Panc1 (cell line): Measurements from ENCODE around the gene FHOD1. TPM values are rescaled to one million over a fixed set of nuclear protein-coding genes. Genes with fewer than 3 reads are reported as not detected.

Experiments
- ATAC-seq: fragments of 200-7000 bp; cut with Tn5 transposase; 2 replicates; pipeline ENCODE4 v1.9.1; 2020; ENCODE audit warnings: mild to moderate bottlenecking, moderate library complexity
- BruUV-seq: library from RNA; stranded (reverse); fragments of 400-500 nt; replicated peaks from 2 replicates; lab custom pipeline; 2021; lab: Mats Ljungman, UMichigan
- CTCF ChIA-PET: fragments of 300-600 bp; sonication (Branson Sonifier 250); formaldehyde crosslinking; loops from one replicate; lab custom pipeline; 2022; ENCODE audit warnings: antibody characterized with exemption; lab: Charles Lee
- POLR2A ChIA-PET: fragments of 300-600 bp; sonication (Branson Sonifier 250); formaldehyde crosslinking; loops from one replicate; lab custom pipeline; 2022; ENCODE audit warnings: antibody characterized with exemption; lab: Charles Lee
- DNase-seq: peaks from one replicate; pipeline ENCODE4 v3.0.0-alpha.2; 2010; ENCODE audit warnings: low read depth, low spot score
- H3K27ac ChIP-seq: 2 replicates; pipeline ENCODE4 v1.5.1; 2011; ENCODE audit warnings: mild to moderate bottlenecking, low read length, inconsistent platforms
- H3K27me3 ChIP-seq: fragments of 200-500 bp; sonication (Bioruptor generic); 2 replicates; pipeline ENCODE4 v1.6.0; 2014; ENCODE audit warnings: low read length, inconsistent platforms; ENCODE audit not compliant: control insufficient read depth, insufficient read depth
- H3K36me3 ChIP-seq: fragments of 200-500 bp; sonication (Bioruptor generic); 2 replicates; pipeline ENCODE4 v1.5.1; 2014; ENCODE audit warnings: inconsistent platforms, mild to moderate bottlenecking, low read length, moderate library complexity; ENCODE audit not compliant: control insufficient read depth, insufficient read depth
- H3K4me1 ChIP-seq: 2 replicates; pipeline ENCODE4 v1.5.1; 2011; ENCODE audit warnings: inconsistent platforms, mild to moderate bottlenecking, low read length, moderate library complexity; ENCODE audit not compliant: control insufficient read depth, insufficient read depth
- H3K4me3 ChIP-seq, 2 experiments: 2 replicates each; pipeline ENCODE4 v1.5.1; 2011 to 2012; ENCODE audit warnings: low read depth in 2 of 2, low read length in 2 of 2, mild to moderate bottlenecking in 2 of 2, inconsistent platforms in 1 of 2, moderate library complexity in 1 of 2
- H3K9me3 ChIP-seq: fragments of 200-500 bp; sonication (Bioruptor generic); 2 replicates; pipeline ENCODE4 v1.5.1; 2014; ENCODE audit warnings: low read depth, mild to moderate bottlenecking, inconsistent platforms, low read length, moderate library complexity; ENCODE audit not compliant: control insufficient read depth, insufficient read depth
- POLR2AphosphoS5 ChIP-seq: IDR thresholded peaks from 2 replicates; pipeline ENCODE4 v1.6.1; 2012; ENCODE audit warnings: mild to moderate bottlenecking, low read depth, low read length, moderate library complexity
- SIN3A ChIP-seq: IDR thresholded peaks from 2 replicates; pipeline ENCODE4 v1.6.1; 2012; ENCODE audit warnings: low read depth, mild to moderate bottlenecking, low read length, moderate library complexity, borderline replicate concordance; ENCODE audit not compliant: insufficient read depth
- TCF7L2 ChIP-seq: IDR thresholded peaks from 2 replicates; pipeline ENCODE4 v1.6.1; 2011; ENCODE audit warnings: mild to moderate bottlenecking, low read depth, low read length, inconsistent platforms
- in situ Hi-C: cut with HindIII; loops from 2 replicates; pipeline ENCODE4 v1.10.0; 2016; ENCODE audit warnings: low sequenced_read_pairs, low pct_unique_long_range_greater_than_20kb
- intact Hi-C: fragments of 100-400 bp; cut with micrococcal nuclease; formaldehyde crosslinking; loops from one replicate; pipeline ENCODE4 v1.10.0; 2022; ENCODE audit not compliant: unreplicated experiment
- total RNA-seq: library from RNA; stranded (reverse); gene quantifications from one replicate; pipeline ENCODE4 v1.2.1, GENCODE V29; 2021; ENCODE audit not compliant: unreplicated experiment
- TF ChIP-seq, protein P1 (sequence below), 2 experiments: IDR thresholded peaks; 2 replicates each; pipeline ENCODE4 v1.6.1; 2011 to 2012; ENCODE audit warnings: low read depth in 2 of 2, control low read depth in 1 of 2, low read length in 1 of 2, mild to moderate bottlenecking in 1 of 2, moderate library complexity in 1 of 2; ENCODE audit not compliant: insufficient read depth in 1 of 2
- TF ChIP-seq, protein P2 (sequence below): fragments of 450-650 bp; IDR thresholded peaks from 2 replicates; pipeline ENCODE4 v1.5.1; 2017; ENCODE audit warnings: mild to moderate bottlenecking

The FHOD1 gene
- total RNA-seq, 1 experiment from 2014 or later: 9.3 TPM

DNA sequence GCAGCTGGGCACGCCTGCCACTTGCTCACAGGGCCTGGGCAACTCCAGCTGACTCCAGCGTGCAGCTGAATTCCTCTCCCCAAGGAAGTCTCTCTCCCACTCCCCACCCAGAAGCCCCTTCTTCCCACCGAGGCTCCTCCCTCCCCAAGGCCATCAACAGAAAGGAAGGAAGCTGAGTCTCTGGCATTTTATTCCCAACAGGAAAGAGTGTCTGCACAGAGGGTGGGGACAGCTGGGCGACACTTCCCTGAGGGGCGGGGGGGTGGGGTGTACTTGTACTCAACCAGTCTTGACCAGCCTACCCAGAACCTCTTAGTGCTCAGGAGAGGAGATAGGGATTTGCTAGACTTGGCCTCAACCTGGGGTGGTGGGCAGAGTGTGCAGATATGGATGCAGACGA is 57.2 kb downstream of the FHOD1 start, which contains the start of gene EXOC3L1:
TSS of gene EXOC3L1 (minus strand) at position 96 of the 400 bp plus-strand sequence. CDS start 460 bp downstream, outside the sequence.
- POLR2A ChIA-PET: no interaction called here

GRCh38 chr16:67188798-67189197 is 58.5 kb downstream of the FHOD1 start:
- POLR2A ChIA-PET: no interaction called here
- H3K4me3 ChIP-seq: no peak overlapping the region
- no peak overlapping the region for H3K27ac ChIP-seq
- H3K4me1 ChIP-seq: peaks cover 9% of the 10 kb centered on the region
- no TSS peak for BruUV-seq
- CTCF ChIA-PET: interaction anchor here (0.5 kb wide), 1 partner anchor 168 kb away, joined by 4 read pairs; no protein-coding TSS in a partner anchor
- intact Hi-C loops (loop anchor here (10.0 kb wide), 1 partner anchor 234 kb away; no protein-coding TSS in a partner anchor), in situ Hi-C loops (no loop called here)
- peaks cover 12% of the 10 kb centered on the region; the same call in 1 of the 2 replicates for H3K36me3 ChIP-seq
- DNase-seq: no peak
- no peaks in the 10 kb centered on the region for H3K27me3 ChIP-seq
- TF ChIP-seq, protein P1, sequence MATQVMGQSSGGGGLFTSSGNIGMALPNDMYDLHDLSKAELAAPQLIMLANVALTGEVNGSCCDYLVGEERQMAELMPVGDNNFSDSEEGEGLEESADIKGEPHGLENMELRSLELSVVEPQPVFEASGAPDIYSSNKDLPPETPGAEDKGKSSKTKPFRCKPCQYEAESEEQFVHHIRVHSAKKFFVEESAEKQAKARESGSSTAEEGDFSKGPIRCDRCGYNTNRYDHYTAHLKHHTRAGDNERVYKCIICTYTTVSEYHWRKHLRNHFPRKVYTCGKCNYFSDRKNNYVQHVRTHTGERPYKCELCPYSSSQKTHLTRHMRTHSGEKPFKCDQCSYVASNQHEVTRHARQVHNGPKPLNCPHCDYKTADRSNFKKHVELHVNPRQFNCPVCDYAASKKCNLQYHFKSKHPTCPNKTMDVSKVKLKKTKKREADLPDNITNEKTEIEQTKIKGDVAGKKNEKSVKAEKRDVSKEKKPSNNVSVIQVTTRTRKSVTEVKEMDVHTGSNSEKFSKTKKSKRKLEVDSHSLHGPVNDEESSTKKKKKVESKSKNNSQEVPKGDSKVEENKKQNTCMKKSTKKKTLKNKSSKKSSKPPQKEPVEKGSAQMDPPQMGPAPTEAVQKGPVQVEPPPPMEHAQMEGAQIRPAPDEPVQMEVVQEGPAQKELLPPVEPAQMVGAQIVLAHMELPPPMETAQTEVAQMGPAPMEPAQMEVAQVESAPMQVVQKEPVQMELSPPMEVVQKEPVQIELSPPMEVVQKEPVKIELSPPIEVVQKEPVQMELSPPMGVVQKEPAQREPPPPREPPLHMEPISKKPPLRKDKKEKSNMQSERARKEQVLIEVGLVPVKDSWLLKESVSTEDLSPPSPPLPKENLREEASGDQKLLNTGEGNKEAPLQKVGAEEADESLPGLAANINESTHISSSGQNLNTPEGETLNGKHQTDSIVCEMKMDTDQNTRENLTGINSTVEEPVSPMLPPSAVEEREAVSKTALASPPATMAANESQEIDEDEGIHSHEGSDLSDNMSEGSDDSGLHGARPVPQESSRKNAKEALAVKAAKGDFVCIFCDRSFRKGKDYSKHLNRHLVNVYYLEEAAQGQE (IDR thresholded peaks at IDR 0.05; ENCODE audit: insufficient read depth in 1 of 2, low read depth in 2 of 2, low read length in 1 of 2): no peak
- TF ChIP-seq POLR2AphosphoS5 (no peak), TCF7L2 (no peak)
- no peaks in the 10 kb centered on the region for H3K9me3 ChIP-seq
- no peak for ATAC-seq

More for the DNA sequence above, 57.2 kb downstream of the FHOD1 start, which contains the start of gene EXOC3L1:
- CTCF ChIA-PET: interaction anchor here (0.8 kb wide), 1 partner anchor 8 kb away, joined by 3 read pairs; no protein-coding TSS in a partner anchor
- TF ChIP-seq, protein P2, sequence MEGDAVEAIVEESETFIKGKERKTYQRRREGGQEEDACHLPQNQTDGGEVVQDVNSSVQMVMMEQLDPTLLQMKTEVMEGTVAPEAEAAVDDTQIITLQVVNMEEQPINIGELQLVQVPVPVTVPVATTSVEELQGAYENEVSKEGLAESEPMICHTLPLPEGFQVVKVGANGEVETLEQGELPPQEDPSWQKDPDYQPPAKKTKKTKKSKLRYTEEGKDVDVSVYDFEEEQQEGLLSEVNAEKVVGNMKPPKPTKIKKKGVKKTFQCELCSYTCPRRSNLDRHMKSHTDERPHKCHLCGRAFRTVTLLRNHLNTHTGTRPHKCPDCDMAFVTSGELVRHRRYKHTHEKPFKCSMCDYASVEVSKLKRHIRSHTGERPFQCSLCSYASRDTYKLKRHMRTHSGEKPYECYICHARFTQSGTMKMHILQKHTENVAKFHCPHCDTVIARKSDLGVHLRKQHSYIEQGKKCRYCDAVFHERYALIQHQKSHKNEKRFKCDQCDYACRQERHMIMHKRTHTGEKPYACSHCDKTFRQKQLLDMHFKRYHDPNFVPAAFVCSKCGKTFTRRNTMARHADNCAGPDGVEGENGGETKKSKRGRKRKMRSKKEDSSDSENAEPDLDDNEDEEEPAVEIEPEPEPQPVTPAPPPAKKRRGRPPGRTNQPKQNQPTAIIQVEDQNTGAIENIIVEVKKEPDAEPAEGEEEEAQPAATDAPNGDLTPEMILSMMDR: no peak
- no peak for TF ChIP-seq SIN3A
- no peak for TF ChIP-seq POLR2AphosphoS5
- TF ChIP-seq, protein P1 (IDR thresholded peaks at IDR 0.05; ENCODE audit: insufficient read depth in 1 of 2, low read depth in 2 of 2, low read length in 1 of 2): no peak
- no peak for TF ChIP-seq TCF7L2
- DNase-seq (no peak), ATAC-seq (no peak)
- intact Hi-C loops (no loop called here), in situ Hi-C loops (no loop called here)
- Histone ChIP-seq H3K27ac (no peak within 1 kb of the TSS), H3K4me3 (no peak within 1 kb of the TSS), H3K9me3 (no peaks in the 10 kb centered on the region), H3K27me3 (no peaks in the 10 kb centered on the region), H3K36me3 (peaks cover 14% of the 10 kb centered on the region; the same call in 1 of the 2 replicates), H3K4me1 (peaks cover 9% of the 10 kb centered on the region)
- BruUV-seq: no TSS peak
